Endodermal cell (in vitro differentiated cells): ENCODE results near the gene ERC1. TPM values are rescaled to one million over a fixed set of nuclear protein-coding genes. Genes with fewer than 3 reads are reported as not detected.

ENCODE experiments used
- DNase-seq: peaks from one replicate; pipeline ENCODE4 v3.0.0-alpha.2; 2017
- H3K27ac ChIP-seq: 2 replicates; pipeline ENCODE4 v1.5.1; 2013; ENCODE audit warnings: mild to moderate bottlenecking, low read depth, low read length, moderate library complexity
- H3K27me3 ChIP-seq: 2 replicates; pipeline ENCODE4 v1.6.1; 2013; ENCODE audit warnings: mild to moderate bottlenecking, low read length, moderate library complexity; ENCODE audit not compliant: insufficient read depth, control insufficient read depth, poor library complexity, severe bottlenecking
- H3K36me3 ChIP-seq: 2 replicates; pipeline ENCODE4 v1.7.0; 2013; ENCODE audit warnings: mild to moderate bottlenecking, low read length, moderate library complexity; ENCODE audit not compliant: control insufficient read depth, insufficient read depth
- H3K4me1 ChIP-seq: one replicate; pipeline ENCODE4 v1.7.0; 2013; ENCODE audit warnings: low read length; ENCODE audit not compliant: control insufficient read depth, insufficient read depth
- H3K4me3 ChIP-seq: 2 replicates; pipeline ENCODE4 v1.5.1; 2013; ENCODE audit warnings: mild to moderate bottlenecking, low read length, moderate library complexity
- H3K9ac ChIP-seq: 2 replicates; pipeline ENCODE4 v1.6.1; 2013; ENCODE audit warnings: mild to moderate bottlenecking, low read length, moderate library complexity; ENCODE audit not compliant: poor library complexity, severe bottlenecking; ENCODE audit errors: extremely low read depth
- H3K9me3 ChIP-seq: 2 replicates; pipeline ENCODE4 v1.6.1; 2013; ENCODE audit warnings: mild to moderate bottlenecking, low read length, moderate library complexity; ENCODE audit not compliant: control insufficient read depth
- H3K27ac Mint-ChIP-seq: 2 replicates; pipeline ENCODE4 v1.8.0; 2020; ENCODE audit warnings: mixed read lengths
- H3K27me3 Mint-ChIP-seq: 2 replicates; pipeline ENCODE4 v1.8.0; 2021; ENCODE audit warnings: mild to moderate bottlenecking, mixed read lengths; ENCODE audit not compliant: insufficient read depth
- H3K36me3 Mint-ChIP-seq: 2 replicates; pipeline ENCODE4 v1.8.0; 2020; ENCODE audit warnings: low read depth, mixed read lengths
- H3K4me1 Mint-ChIP-seq: 2 replicates; pipeline ENCODE4 v1.8.0; 2020; ENCODE audit warnings: mixed read lengths
- H3K4me3 Mint-ChIP-seq: 2 replicates; pipeline ENCODE4 v1.8.0; 2020; ENCODE audit warnings: mild to moderate bottlenecking, moderate library complexity, mixed read lengths
- H3K9me3 Mint-ChIP-seq: 2 replicates; pipeline ENCODE4 v1.8.0; 2020; ENCODE audit warnings: mild to moderate bottlenecking, mixed read lengths
- CTCF ChIP-seq: fragments of 200-600 bp; sonication (generic); conservative IDR thresholded peaks from 2 replicates; pipeline ENCODE4 v1.5.0; 2021; ENCODE audit warnings: antibody characterized with exemption, mild to moderate bottlenecking
- WGBS, 2 experiments: methylation state at CpG; one replicate each; pipeline versions ENCODE4 v1.1.5 to v1.1.7; 2013; ENCODE audit warnings: missing lambda C conversion rate in 2 of 2, mixed read lengths in 1 of 2; ENCODE audit not compliant: insufficient coverage in 1 of 2, insufficient read length in 1 of 2; 5-methylcytosine and 5-hydroxymethylcytosine counted together
- total RNA-seq, 2 donors: library from RNA; stranded (reverse); fragmentation: NEBNext Ultra II Directional in 1 of 2; extraction: Animal tissue kit (Norgen Biotek cat#: 25700) in 1 of 2; gene quantifications; 2 replicates in 1 of 2; 3 replicates in 1 of 2; pipeline ENCODE4 v1.2.1, GENCODE V29; 2021

The ERC1 gene
- total RNA-seq, 2 donors from 2014 or later = 60.6 to 159 TPM

DNA sequence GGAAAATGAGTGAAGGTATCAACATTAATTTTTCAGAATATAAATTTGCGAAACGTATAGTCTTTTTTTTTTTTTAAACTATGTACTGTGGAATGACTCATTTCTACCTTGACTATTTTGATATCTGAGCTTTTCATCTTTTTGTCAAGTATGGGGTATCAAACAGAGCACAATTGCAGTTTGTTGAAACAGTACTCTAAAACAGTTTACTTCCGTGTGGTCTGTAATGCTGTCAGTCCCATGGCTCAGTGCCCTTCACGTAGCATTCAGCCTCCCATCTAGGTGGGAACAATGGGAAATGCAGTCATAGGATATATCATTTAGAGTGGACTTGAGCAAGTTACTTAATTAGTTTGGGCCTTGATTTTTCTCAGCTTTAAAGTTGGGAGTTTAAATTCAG, 139.5 kb downstream of the ERC1 start:
- peaks cover 3% of the 10 kb centered on the region for H3K36me3 ChIP-seq
- Mint-ChIP-seq H3K9me3 (no peaks in the 10 kb centered on the region), H3K4me1 (peaks cover 14% of the 10 kb centered on the region), H3K36me3 (peaks cover 25% of the 10 kb centered on the region), H3K27me3 (peaks cover 5% of the 10 kb centered on the region), H3K4me3 (no peak overlapping the region), H3K27ac (no peak overlapping the region)
- no peak for DNase-seq
- 88 to 100% methylated on average over 2 to 4 of the region's 4 CpGs for WGBS, 2 experiments
- TF ChIP-seq CTCF = no peak
- no peak overlapping the region for H3K4me3 ChIP-seq
- H3K9me3 ChIP-seq = no peaks in the 10 kb centered on the region
- no peak overlapping the region for H3K27ac ChIP-seq
- peaks cover 6% of the 10 kb centered on the region for H3K27me3 ChIP-seq
- no peaks in the 10 kb centered on the region for H3K4me1 ChIP-seq
- no peak overlapping the region for H3K9ac ChIP-seq

- no peak overlapping the region for H3K27ac Mint-ChIP-seq
- H3K36me3 Mint-ChIP-seq = peaks cover 20% of the 10 kb centered on the region
- Histone ChIP-seq H3K27me3 (no peaks in the 10 kb centered on the region), H3K27ac (no peak overlapping the region), H3K9ac (no peak overlapping the region), H3K4me1 (no peaks in the 10 kb centered on the region), H3K9me3 (no peaks in the 10 kb centered on the region), H3K4me3 (no peak overlapping the region), H3K36me3 (peaks cover 3% of the 10 kb centered on the region)
- no peaks in the 10 kb centered on the region for H3K9me3 Mint-ChIP-seq
- DNase-seq = no peak
- H3K27me3 Mint-ChIP-seq = peaks cover 2% of the 10 kb centered on the region
- no peak overlapping the region for H3K4me3 Mint-ChIP-seq
- WGBS, 2 experiments = 0% methylated on average over 1 of the region's 2 CpGs; no CpG with 5 or more reads in 1 of the 2 experiments
- peaks cover 14% of the 10 kb centered on the region for H3K4me1 Mint-ChIP-seq
- no peak for TF ChIP-seq CTCF
These were observed 140.8 kb downstream of the ERC1 start for GRCh38 chr12:1131811-1132224.

- no peak for TF ChIP-seq CTCF
- Mint-ChIP-seq H3K4me3 (no peak overlapping the region), H3K4me1 (peaks cover 14% of the 10 kb centered on the region), H3K27ac (no peak overlapping the region), H3K27me3 (peaks cover 2% of the 10 kb centered on the region), H3K9me3 (no peaks in the 10 kb centered on the region), H3K36me3 (peaks cover 18% of the 10 kb centered on the region)
- Histone ChIP-seq H3K4me3 (no peak overlapping the region), H3K27me3 (no peaks in the 10 kb centered on the region), H3K9ac (no peak overlapping the region), H3K36me3 (peaks cover 3% of the 10 kb centered on the region), H3K9me3 (no peaks in the 10 kb centered on the region), H3K27ac (no peak overlapping the region), H3K4me1 (no peaks in the 10 kb centered on the region)
- DNase-seq = no peak
- 98 to 100% methylated on average over 5 of the region's 6 CpGs for WGBS, 2 experiments
These were observed 141.3 kb downstream of the ERC1 start for GRCh38 chr12:1132311-1132710.
